Naive B cell (primary cell): ENCODE data around the gene ADGRA1. TPM values are rescaled to one million over a fixed set of nuclear protein-coding genes. Genes with fewer than 3 reads are reported as not detected.
"Not testable (repeated sequence)": the region's sequence is repeated elsewhere in the genome, so short reads cannot be mapped to it uniquely, and the experiment has no call there.

Experiments used
- ATAC-seq, 2 donors: fragments of 150-1000 bp; cut with Tn5 transposase; 2 replicates each; pipeline ENCODE4 v1.10.0; 2021; ENCODE audit warnings: low read depth in 2 of 2, mild to moderate bottlenecking in 2 of 2, moderate library complexity in 2 of 2
- DNase-seq: peaks from one replicate; pipeline ENCODE4 v3.0.0; 2022
- H3K27ac Mint-ChIP-seq, 6 donors: one replicate each; pipeline ENCODE4 v1.8.0; 2020 to 2022; ENCODE audit warnings: mild to moderate bottlenecking in 6 of 6, mixed read lengths in 6 of 6, moderate library complexity in 5 of 6, inconsistent platforms in 2 of 6
- H3K27me3 Mint-ChIP-seq, 3 donors: one replicate each; pipeline ENCODE4 v1.8.0; 2021 to 2022; ENCODE audit warnings: mixed read lengths in 3 of 3, mild to moderate bottlenecking in 1 of 3
- H3K36me3 Mint-ChIP-seq, 2 donors: one replicate each; pipeline ENCODE4 v1.8.0; 2020 to 2022; ENCODE audit warnings: mixed read lengths in 2 of 2, inconsistent platforms in 1 of 2, mild to moderate bottlenecking in 1 of 2
- H3K4me1 Mint-ChIP-seq, 3 donors: one replicate each; pipeline ENCODE4 v1.8.0; 2020 to 2022; ENCODE audit warnings: mixed read lengths in 3 of 3, inconsistent platforms in 1 of 3, mild to moderate bottlenecking in 1 of 3, moderate library complexity in 1 of 3
- H3K4me3 Mint-ChIP-seq, 8 donors: one replicate each; pipeline ENCODE4 v1.8.0; 2020 to 2022; ENCODE audit warnings: mild to moderate bottlenecking in 8 of 8, mixed read lengths in 8 of 8, moderate library complexity in 8 of 8, inconsistent platforms in 2 of 8
- H3K9me3 Mint-ChIP-seq, 7 donors: one replicate each; pipeline ENCODE4 v1.8.0; 2020 to 2022; ENCODE audit warnings: mixed read lengths in 7 of 7, mild to moderate bottlenecking in 5 of 7, inconsistent platforms in 2 of 7, moderate library complexity in 1 of 7
- polyA plus RNA-seq, 6 donors: library from polyadenylated mRNA; unstranded; fragments of 300-500 nt; fragmentation: Illumina TruSeq; gene quantifications; one replicate each; pipeline ENCODE4 v1.2.3, GENCODE V29; 2021; ENCODE audit warnings: low read depth in 6 of 6

Gene ADGRA1
- polyA plus RNA-seq, 6 donors from 2014 or later: not detected

GRCh38 chr10:133106516-133106915 lies 18.8 kb downstream of the ADGRA1 start:
- ATAC-seq (no peak), DNase-seq (no peak)
- Mint-ChIP-seq H3K4me3 (no peak overlapping the region), H3K27ac (no peak overlapping the region), H3K36me3 (peaks cover 0 to 30% of the 10 kb centered on the region in 2 donors), H3K9me3 (peaks cover 15 to 27% (median 19%) of the 10 kb centered on the region in 7 donors), H3K27me3 (peaks cover 12 to 34% (median 16%) of the 10 kb centered on the region in 3 donors), H3K4me1 (peaks cover 0 to 9% (median 4%) of the 10 kb centered on the region in 3 donors)

- no peak overlapping the region for H3K27ac Mint-ChIP-seq
- H3K4me3 Mint-ChIP-seq: no peak overlapping the region
- peaks cover 0 to 4% (median 0%) of the 10 kb centered on the region in 3 donors for H3K4me1 Mint-ChIP-seq
- ATAC-seq (no peak), DNase-seq (no peak)
- peaks cover 15 to 29% (median 19%) of the 10 kb centered on the region in 7 donors for H3K9me3 Mint-ChIP-seq
- H3K27me3 Mint-ChIP-seq: peaks cover 11 to 29% (median 11%) of the 10 kb centered on the region in 3 donors
- peaks cover 0 to 30% of the 10 kb centered on the region in 2 donors for H3K36me3 Mint-ChIP-seq
These were observed 19.7 kb downstream of the ADGRA1 start for GRCh38 chr10:133107442-133107841.

- Mint-ChIP-seq H3K27ac (no peak overlapping the region), H3K4me1 (peaks cover 0 to 4% (median 0%) of the 10 kb centered on the region in 3 donors), H3K9me3 (peaks cover 17 to 29% (median 20%) of the 10 kb centered on the region in 7 donors), H3K27me3 (peaks cover 11 to 26% (median 11%) of the 10 kb centered on the region in 3 donors), H3K4me3 (no peak overlapping the region), H3K36me3 (peaks cover 0 to 30% of the 10 kb centered on the region in 2 donors)
- ATAC-seq (no peak), DNase-seq (no peak)
These were observed 22.0 kb downstream of the ADGRA1 start for GRCh38 chr10:133109711-133110110.

- DNase-seq (no peak), ATAC-seq (no peak)
- H3K27ac Mint-ChIP-seq: no peak overlapping the region
- peaks cover 17 to 29% (median 20%) of the 10 kb centered on the region in 7 donors for H3K9me3 Mint-ChIP-seq
- peaks cover 0 to 30% of the 10 kb centered on the region in 2 donors for H3K36me3 Mint-ChIP-seq
- no peak overlapping the region for H3K4me3 Mint-ChIP-seq
- peaks cover 0 to under 1% (median 0%) of the 10 kb centered on the region in 3 donors for H3K4me1 Mint-ChIP-seq
- peaks cover 11 to 22% (median 11%) of the 10 kb centered on the region in 3 donors for H3K27me3 Mint-ChIP-seq
These were observed 22.4 kb downstream of the ADGRA1 start for GRCh38 chr10:133110133-133110532.

- peaks cover 17 to 29% (median 20%) of the 10 kb centered on the region in 7 donors for H3K9me3 Mint-ChIP-seq
- DNase-seq: no peak
- H3K4me3 Mint-ChIP-seq: no peak overlapping the region
- no peak for ATAC-seq
- no peak overlapping the region for H3K27ac Mint-ChIP-seq
- peaks cover 11 to 20% (median 11%) of the 10 kb centered on the region in 3 donors for H3K27me3 Mint-ChIP-seq
- H3K36me3 Mint-ChIP-seq: peaks cover 0 to 30% of the 10 kb centered on the region in 2 donors
- H3K4me1 Mint-ChIP-seq: no peaks in the 10 kb centered on the region
These were observed 23.0 kb downstream of the ADGRA1 start for GRCh38 chr10:133110609-133111275.

- Mint-ChIP-seq H3K4me3 (peak overlapping the region in 1 of 8 donors; percentile 9), H3K27me3 (peaks cover 11 to 20% (median 11%) of the 10 kb centered on the region in 3 donors), H3K36me3 (peaks cover 0 to 30% of the 10 kb centered on the region in 2 donors), H3K9me3 (peaks cover 17 to 28% (median 20%) of the 10 kb centered on the region in 7 donors)
- not testable (repeated sequence) for DNase-seq, H3K27ac Mint-ChIP-seq, ATAC-seq, H3K4me1 Mint-ChIP-seq
These were observed 23.9 kb downstream of the ADGRA1 start for GRCh38 chr10:133111640-133112039.

GRCh38 chr10:133113146-133113830 lies 25.6 kb downstream of the ADGRA1 start:
- no peak overlapping the region for H3K4me3 Mint-ChIP-seq
- peaks cover 6 to 17% (median 10%) of the 10 kb centered on the region in 7 donors for H3K9me3 Mint-ChIP-seq
- H3K27me3 Mint-ChIP-seq: peaks cover 6 to 20% (median 11%) of the 10 kb centered on the region in 3 donors
- ATAC-seq (no peak), DNase-seq (no peak)
- no peak overlapping the region for H3K27ac Mint-ChIP-seq
- peaks cover 0 to 16% of the 10 kb centered on the region in 2 donors for H3K36me3 Mint-ChIP-seq
- H3K4me1 Mint-ChIP-seq: no peaks in the 10 kb centered on the region

GRCh38 chr10:133113847-133114246 lies 26.1 kb downstream of the ADGRA1 start:
- peaks cover 6 to 20% (median 14%) of the 10 kb centered on the region in 7 donors for H3K9me3 Mint-ChIP-seq

GRCh38 chr10:133114251-133114650 lies 26.5 kb downstream of the ADGRA1 start:
- ATAC-seq (no peak), DNase-seq (no peak)
- H3K4me1 Mint-ChIP-seq: no peaks in the 10 kb centered on the region
- peaks cover 0 to 16% of the 10 kb centered on the region in 2 donors for H3K36me3 Mint-ChIP-seq
- peaks cover 10 to 18% (median 11%) of the 10 kb centered on the region in 3 donors for H3K27me3 Mint-ChIP-seq
- H3K27ac Mint-ChIP-seq: no peak overlapping the region
- no peak overlapping the region for H3K4me3 Mint-ChIP-seq
- peaks cover 6 to 22% (median 14%) of the 10 kb centered on the region in 7 donors for H3K9me3 Mint-ChIP-seq

More at GRCh38 chr10:133113847-133114246, 26.1 kb downstream of the ADGRA1 start:
- DNase-seq (no peak), ATAC-seq (no peak)
- no peaks in the 10 kb centered on the region for H3K4me1 Mint-ChIP-seq
- peaks cover 9 to 20% (median 11%) of the 10 kb centered on the region in 3 donors for H3K27me3 Mint-ChIP-seq
- no peak overlapping the region for H3K4me3 Mint-ChIP-seq
- H3K27ac Mint-ChIP-seq: no peak overlapping the region
- H3K36me3 Mint-ChIP-seq: peaks cover 0 to 16% of the 10 kb centered on the region in 2 donors

GRCh38 chr10:133114726-133115452 lies 27.2 kb downstream of the ADGRA1 start:
- Mint-ChIP-seq H3K4me1 (no peaks in the 10 kb centered on the region), H3K27ac (no peak overlapping the region), H3K36me3 (peaks cover 0 to 14% of the 10 kb centered on the region in 2 donors), H3K4me3 (no peak overlapping the region), H3K27me3 (peaks cover 10 to 15% (median 11%) of the 10 kb centered on the region in 3 donors), H3K9me3 (peaks cover 4 to 24% (median 14%) of the 10 kb centered on the region in 7 donors)
- no peak for ATAC-seq
- DNase-seq: no peak

- ATAC-seq (no peak), DNase-seq (no peak)
- Mint-ChIP-seq H3K27ac (no peak overlapping the region), H3K4me1 (no peaks in the 10 kb centered on the region), H3K9me3 (peaks cover 4 to 23% (median 14%) of the 10 kb centered on the region in 7 donors), H3K36me3 (peaks cover 2 to 14% of the 10 kb centered on the region in 2 donors), H3K4me3 (no peak overlapping the region), H3K27me3 (peaks cover 8 to 11% (median 11%) of the 10 kb centered on the region in 3 donors)
These were observed 27.7 kb downstream of the ADGRA1 start for GRCh38 chr10:133115453-133115842.

GRCh38 chr10:133115976-133116375 lies 28.3 kb downstream of the ADGRA1 start:
- DNase-seq: no peak
- H3K27me3 Mint-ChIP-seq: peaks cover 6 to 11% (median 9%) of the 10 kb centered on the region in 3 donors
- H3K27ac Mint-ChIP-seq: no peak overlapping the region
- H3K36me3 Mint-ChIP-seq: peaks cover 5 to 14% of the 10 kb centered on the region in 2 donors
- no peak for ATAC-seq
- H3K4me1 Mint-ChIP-seq: no peaks in the 10 kb centered on the region
- peaks cover 4 to 23% (median 14%) of the 10 kb centered on the region in 7 donors for H3K9me3 Mint-ChIP-seq
- H3K4me3 Mint-ChIP-seq: no peak overlapping the region

GRCh38 chr10:133116455-133116854 lies 28.7 kb downstream of the ADGRA1 start:
- Mint-ChIP-seq H3K36me3 (peaks cover 5 to 14% of the 10 kb centered on the region in 2 donors), H3K27me3 (peaks cover 5 to 9% (median 8%) of the 10 kb centered on the region in 3 donors), H3K4me3 (no peak overlapping the region), H3K9me3 (peaks cover 4 to 23% (median 14%) of the 10 kb centered on the region in 7 donors), H3K27ac (no peak overlapping the region), H3K4me1 (no peaks in the 10 kb centered on the region)
- ATAC-seq (no peak), DNase-seq (no peak)
